Skin epidermis (tissue), 12 donors: ENCODE data around the gene BRICD5.

ENCODE experiments used
- H3K27ac ChIP-seq, 21 experiments: fragments of 200-600 bp; sonication (generic) in 11 of 21; one replicate each; pipeline ENCODE4 v1.5.0; 2020; ENCODE audit warnings: mild to moderate bottlenecking in 3 of 21, inconsistent platforms in 2 of 21, moderate library complexity in 2 of 21
- H3K4me3 ChIP-seq, 7 experiments: fragments of 200-600 bp; sonication (generic) in 2 of 7; one replicate each; pipeline ENCODE4 v1.5.0; 2020; ENCODE audit warnings: inconsistent platforms in 2 of 7, mild to moderate bottlenecking in 2 of 7, moderate library complexity in 1 of 7

BRICD5 gene

DNA sequence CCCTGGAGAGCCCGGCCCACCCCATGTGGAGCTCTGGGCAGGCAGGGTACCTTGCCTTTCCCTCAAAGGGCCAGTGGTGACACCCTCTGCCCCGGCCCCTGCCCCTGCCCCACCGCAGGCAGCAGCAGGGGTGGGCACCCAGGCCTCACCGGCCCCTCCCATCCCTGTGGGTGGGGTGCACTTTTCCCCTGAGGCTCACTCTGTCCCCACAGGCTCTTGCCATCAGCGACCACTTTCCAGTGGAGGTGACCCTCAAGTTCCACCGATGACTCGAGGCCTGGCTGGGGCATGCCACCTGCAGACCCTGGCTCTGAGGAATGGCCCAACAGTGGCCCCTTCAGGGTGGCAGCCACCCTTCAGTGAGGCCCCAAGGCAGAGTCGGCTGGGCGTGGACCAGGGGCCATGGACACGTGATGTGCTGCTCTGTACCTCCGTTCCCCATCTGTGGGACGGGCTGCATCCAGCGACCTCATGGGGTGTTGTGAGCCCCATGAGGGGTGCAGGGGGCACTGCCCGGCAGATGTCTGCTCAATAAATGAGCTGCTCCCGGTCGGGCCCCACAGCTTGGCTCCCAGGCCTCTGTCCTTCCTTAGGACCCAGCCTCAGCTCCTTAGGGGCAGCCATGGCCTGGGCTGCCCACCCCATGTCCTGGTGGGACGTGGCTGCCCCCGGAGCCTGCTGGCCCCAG, 27.6 kb upstream of the BRICD5 start:
- Histone ChIP-seq H3K27ac (no peak overlapping the region), H3K4me3 (peak overlapping the region in 1 of 7 experiments; percentile 6)

DNA sequence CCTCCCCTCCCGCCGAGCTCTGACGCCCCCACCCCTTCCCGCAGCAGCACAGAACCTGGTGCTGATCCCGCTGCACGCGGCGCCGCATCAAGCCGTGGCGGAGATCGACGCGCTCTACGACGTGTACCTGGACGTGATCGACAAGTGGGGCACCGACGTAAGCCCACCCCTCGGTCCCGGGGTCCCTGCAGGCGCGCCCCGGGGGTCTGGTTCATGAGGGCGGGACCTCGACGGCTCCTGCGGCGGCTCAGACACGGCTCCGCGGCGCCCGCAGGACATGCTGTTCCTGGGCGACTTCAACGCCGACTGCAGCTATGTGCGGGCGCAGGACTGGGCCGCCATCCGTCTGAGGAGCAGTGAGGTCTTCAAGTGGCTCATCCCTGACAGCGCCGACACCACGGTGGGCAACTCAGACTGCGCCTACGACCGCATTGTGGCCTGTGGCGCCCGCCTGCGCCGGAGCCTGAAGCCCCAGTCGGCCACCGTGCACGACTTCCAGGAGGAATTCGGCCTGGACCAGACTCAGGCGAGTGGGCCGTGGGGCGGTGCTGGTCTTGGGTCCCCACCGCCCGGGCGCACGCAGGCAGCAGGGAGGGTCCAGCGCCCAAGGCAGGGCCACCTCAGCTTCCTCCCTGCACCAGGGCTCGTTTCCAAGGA, 27.0 kb upstream of the BRICD5 start:
- Histone ChIP-seq H3K27ac (no peak overlapping the region), H3K4me3 (peak overlapping the region in 3 of 7 experiments; percentile 6 to 31 (median 15))

DNA sequence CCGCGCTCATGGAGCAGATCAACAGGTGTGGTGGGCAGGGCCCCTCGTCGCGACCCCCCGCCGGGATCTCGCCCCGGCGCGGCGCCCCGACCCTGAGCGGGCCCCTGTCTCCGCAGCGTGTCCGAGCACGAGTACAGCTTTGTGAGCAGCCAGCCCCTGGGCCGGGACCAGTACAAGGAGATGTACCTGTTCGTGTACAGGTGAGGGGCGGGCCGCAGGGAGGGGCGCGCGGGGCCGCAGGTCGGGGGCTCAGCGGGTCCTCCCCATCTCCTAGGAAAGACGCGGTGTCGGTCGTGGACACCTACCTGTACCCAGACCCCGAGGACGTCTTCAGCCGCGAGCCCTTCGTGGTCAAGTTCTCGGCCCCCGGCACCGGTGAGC, 26.4 kb upstream of the BRICD5 start:
- peak overlapping the region in 4 of 21 experiments; percentile 5 to 35 (median 20) for H3K27ac ChIP-seq
- peak overlapping the region in 5 of 7 experiments; percentile 15 to 31 (median 25) for H3K4me3 ChIP-seq

DNA sequence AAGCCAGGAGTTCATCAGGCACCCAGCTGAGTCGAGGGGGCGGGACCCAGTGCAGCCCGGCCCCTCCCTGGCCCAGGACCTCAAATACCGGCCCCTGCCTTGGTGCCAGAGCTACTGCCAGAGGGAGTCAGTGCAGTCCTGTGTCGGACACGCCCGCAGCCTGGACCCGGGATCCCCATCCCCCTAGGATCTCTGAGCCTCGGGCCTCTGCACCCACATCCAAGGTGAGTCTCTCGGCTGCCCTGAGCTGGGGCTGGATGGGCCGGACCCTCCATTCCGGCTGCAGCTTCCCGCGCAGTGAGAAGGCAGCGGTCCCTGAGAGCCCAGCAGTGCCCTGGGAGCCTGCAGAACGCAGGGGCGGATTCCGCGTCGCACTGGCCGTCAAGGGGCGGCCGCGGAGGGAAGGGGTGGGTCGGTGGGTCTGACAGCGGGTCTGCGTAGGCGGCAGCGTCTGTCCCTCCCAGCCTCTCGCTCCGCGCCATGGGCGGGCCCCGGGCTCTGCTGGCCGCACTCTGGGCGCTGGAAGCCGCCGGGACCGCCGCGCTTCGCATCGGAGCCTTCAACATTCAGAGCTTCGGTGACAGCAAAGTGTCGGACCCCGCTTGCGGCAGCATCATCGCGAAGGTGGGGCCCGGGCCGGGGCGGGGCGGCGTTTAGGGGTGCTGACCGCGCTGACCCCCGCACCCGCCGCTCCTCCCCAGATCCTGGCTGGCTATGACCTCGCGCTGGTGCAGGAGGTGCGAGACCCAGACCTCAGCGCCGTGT, 25.9 kb upstream of the BRICD5 start, which contains the start of gene DNASE1L2:
DNASE1L2 (plus strand) TSS at position 108 of the 765 bp plus-strand sequence; CDS start at position 481, 373 bp downstream.
- Histone ChIP-seq H3K27ac (peak within 1 kb of the TSS in 5 of 21 experiments; percentile 5 to 50 (median 30)), H3K4me3 (peak within 1 kb of the TSS in 5 of 7 experiments; percentile 15 to 31 (median 25))

DNA sequence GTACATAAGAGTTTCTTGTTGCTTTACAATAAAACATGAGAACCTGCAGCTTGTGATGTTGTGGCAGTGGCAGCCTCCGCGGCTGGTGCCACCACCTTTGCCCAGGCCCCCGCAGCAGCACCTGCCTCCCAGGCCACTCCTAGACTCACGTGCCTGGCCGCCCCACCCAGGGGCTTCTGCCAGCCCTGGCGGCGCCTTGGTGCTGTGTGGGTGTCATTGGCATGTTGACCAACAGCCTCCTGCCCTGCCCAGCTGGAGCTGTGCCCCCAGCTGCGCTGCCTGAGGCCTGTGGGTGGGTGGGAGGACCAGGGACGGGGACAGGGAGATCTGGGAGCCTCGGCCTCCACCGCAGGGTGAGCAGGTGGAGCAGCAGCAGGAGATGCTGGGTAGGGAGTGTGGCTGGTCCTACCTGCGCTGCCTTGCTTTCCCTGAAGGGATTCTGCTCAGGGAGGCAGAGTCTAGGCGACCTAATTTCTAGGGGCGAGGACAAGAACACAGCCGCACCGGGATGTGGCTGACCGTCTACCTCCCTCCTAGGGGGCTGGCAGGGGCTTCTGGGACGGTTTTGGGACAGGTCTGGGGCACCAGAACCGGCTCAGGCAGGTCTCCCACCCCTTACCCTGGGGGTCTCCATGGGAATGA, 25.2 kb upstream of the BRICD5 start:
- H3K4me3 ChIP-seq, result peak overlapping the region in 1 of 7 experiments; percentile 31
- H3K27ac ChIP-seq, result peak overlapping the region in 3 of 21 experiments; percentile 30 to 50 (median 35)

DNA sequence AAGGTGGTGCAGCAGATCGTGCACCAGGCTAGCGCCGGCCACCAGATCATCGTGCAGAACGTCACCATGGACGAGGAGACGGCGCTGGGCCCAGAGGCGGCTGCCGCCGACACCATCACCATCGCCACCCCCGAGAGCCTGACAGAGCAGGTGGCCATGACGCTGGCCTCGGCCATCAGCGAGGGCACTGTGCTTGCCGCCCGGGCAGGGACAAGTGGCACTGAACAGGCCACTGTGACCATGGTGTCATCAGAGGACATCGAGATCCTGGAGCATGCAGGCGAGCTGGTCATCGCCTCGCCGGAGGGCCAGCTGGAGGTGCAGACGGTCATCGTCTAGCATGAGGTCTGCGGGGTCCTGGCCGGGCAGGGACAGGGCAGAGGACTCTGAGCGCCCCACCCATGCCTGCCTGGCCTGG, 24.6 kb upstream of the BRICD5 start:
- H3K4me3 ChIP-seq, result no peak overlapping the region
- H3K27ac ChIP-seq, result no peak overlapping the region

DNA sequence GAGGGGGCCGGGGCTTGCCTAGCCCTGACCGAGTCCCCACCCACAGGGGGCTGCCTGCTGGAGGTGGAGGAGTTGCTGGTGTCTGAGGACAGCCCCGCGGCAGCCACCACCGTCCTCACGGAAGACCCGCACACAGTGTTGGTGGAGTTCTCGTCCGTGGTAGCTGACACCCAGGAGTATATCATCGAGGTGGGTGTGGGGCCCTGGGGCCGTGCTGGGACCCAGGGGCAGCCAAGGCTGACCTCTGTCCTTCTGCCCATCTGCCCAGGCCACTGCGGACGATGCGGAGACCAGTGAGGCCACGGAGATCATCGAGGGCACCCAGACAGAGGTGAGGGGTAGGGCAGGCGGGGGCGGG, 24.1 kb upstream of the BRICD5 start:
- no peak overlapping the region for H3K4me3 ChIP-seq
- no peak overlapping the region for H3K27ac ChIP-seq

DNA sequence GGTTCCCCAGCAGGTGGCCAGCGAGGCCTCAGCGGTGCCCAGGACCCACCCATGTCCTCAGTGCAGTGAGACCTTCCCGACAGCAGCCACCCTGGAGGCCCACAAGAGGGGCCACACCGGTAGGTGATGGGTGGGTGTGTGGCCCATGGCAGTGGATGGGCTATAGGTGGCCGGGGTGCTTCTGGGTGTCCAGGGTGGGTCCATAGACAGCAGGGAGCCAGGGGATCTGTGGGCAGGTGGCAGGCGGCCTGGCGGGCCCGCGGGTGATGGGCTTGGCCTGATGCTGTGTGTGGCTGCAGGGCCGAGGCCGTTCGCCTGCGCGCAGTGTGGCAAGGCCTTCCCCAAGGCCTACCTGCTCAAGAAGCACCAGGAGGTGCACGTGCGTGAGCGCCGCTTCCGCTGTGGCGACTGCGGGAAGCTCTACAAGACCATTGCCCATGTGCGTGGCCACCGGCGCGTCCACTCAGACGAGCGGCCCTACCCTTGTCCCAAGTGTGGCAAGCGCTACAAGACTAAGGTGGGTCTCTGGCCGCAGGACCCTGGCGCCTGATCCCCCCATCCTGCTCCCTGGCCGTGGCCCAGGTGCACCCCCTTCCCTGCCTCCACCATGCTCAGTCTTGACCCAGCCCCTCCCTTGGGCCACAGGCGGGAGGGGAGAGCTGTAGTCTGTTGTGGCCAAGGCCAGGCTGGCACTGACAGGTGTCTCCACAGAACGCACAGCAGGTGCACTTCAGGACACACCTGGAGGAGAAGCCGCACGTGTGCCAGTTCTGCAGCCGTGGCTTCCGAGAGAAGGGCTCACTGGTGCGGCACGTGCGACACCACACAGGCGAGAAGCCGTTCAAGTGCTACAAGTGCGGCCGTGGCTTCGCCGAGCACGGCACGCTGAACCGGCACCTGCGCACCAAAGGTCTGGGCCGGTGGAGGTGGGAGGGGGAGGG, 23.5 kb upstream of the BRICD5 start:
- H3K27ac ChIP-seq, result no peak overlapping the region
- no peak overlapping the region for H3K4me3 ChIP-seq

DNA sequence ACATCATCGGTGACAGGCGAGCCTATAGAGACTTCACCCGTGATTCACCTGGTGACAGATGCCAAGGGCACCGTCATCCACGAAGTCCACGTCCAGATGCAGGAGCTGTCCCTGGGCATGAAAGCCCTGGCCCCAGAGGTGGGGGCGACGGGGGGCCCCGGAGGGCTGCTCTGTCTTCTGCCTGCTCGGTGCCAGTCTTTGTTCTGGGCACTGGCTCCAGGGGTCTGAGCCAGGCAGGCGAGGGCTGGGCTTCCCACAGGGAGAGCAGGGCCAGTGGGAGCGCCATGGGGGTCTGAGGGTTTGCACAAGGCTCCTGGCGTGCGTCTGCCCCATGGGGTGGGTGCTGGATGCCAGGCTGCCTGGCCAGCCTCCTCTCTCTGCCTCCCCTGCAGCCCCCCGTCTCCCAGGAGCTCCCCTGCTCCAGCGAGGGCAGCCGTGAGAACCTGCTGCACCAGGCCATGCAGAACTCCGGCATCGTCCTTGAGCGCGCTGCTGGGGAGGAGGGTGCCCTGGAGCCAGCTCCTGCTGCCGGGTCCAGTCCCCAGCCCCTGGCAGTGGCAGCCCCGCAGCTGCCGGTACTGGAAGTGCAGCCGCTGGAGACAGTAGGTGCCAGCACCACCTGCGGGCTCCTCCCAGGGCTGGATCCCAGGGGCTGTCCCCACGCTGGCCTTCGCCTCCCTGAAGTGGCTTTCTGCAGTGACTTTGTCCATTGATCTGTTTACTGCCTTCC, 22.5 kb upstream of the BRICD5 start:
- Histone ChIP-seq H3K27ac (no peak overlapping the region), H3K4me3 (no peak overlapping the region)

DNA sequence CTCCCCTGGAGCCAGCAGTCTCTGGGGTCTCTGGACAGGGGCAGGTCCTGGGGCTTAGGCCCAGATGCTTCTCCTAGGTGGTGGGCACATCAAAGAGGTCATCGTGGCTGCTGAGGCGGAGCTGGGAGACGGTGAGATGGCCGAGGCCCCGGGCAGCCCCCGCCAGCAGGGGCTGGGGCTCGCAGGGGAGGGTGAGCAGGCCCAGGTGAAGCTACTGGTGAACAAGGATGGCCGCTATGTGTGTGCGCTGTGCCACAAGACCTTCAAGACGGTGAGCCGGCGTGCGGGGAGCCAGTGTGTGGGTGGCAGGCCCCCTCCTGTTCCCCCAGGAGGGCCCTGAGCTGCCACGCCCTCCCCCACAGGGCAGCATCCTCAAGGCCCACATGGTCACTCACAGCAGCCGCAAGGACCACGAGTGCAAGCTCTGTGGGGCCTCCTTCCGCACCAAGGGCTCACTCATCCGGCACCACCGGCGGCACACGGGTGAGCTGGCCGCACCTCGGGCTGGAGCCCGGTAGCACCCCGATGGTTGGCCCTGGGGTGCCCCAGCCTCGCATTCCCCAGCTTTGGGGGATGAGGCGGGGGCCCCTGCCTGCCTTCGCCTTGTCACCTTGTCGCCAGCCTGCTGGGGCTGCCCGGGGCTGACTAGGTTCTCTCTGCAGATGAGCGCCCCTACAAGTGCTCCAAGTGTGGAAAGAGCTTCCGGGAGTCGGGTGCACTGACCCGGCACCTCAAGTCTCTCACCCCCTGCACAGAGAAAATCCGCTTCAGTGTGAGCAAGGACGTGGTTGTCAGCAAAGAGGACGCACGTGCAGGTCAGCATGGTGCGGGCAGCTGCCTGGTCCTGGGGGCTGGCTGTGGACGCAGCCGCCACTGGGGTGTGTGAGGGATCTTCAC, 21.7 kb upstream of the BRICD5 start:
- H3K4me3 ChIP-seq, result no peak overlapping the region
- no peak overlapping the region for H3K27ac ChIP-seq

DNA sequence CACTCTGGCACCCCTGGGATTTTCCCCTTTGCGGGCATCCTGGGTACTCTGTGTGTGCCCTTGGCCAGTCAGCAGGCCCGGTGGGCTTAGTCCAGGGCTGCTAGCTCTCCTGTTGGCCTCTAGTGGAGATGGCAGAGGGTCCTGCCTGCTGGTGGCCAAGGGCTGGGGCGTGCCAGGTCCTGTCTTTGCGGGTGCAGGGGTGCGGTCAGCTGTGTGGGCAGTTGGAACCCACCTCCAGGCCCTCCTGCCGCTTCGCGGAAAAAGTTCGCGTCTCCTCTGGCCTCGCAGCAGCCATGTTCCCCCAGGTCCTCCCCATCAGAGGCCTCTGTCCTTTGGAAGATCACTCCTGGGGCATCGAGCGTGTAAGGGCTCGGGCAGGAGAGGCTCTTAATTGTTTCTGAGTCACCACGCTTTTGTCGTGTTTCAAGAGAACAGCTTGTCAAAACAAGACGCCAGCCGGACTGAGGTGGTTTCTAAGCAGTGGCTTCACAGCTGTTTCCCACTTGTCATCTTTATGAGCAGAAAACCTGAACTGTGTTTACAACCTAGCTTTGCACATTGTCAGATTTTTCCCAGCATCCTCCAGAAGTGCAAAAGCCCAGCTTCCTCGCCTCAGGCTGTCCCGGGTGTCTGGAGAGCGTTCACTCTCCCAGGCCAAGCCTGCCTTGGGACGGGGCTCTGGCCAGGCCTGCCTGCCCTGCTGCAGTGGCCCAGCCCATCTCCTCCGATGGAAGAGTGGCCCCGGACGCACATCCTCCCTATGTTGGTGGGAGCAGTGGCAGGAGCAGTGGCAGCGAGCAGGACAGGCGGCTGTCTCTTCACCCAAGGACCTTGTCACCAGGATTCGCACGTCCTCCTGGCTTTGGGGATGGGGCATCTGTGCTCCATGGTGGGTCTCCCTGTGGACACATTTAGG, 20.6 kb upstream of the BRICD5 start:
- H3K4me3 ChIP-seq, result no peak overlapping the region
- peak overlapping the region in 9 of 21 experiments; percentile 1 to 72 (median 21) for H3K27ac ChIP-seq

DNA sequence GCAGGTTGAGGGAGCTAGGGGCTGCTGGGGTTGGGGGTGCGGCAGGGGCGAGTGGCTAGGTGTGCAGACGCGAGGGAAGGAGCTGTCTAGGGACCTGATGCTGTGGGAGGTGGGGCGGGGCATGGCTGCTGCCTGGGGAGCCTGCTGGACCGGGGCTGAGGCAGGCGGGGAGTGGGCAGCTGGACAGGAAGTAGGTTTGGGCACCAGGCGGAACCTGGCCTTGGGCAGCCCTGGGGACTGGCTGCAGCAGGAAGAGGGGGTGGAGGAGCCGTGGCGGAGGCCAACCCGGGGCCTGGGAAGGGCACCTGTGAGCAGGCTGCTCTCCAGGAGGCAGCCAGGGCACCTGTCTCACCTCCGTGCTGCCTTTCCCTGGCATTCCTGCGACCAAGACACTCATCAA, 19.7 kb upstream of the BRICD5 start:
- Histone ChIP-seq H3K27ac (peak overlapping the region in 4 of 21 experiments; percentile 1 to 72 (median 37)), H3K4me3 (no peak overlapping the region)

DNA sequence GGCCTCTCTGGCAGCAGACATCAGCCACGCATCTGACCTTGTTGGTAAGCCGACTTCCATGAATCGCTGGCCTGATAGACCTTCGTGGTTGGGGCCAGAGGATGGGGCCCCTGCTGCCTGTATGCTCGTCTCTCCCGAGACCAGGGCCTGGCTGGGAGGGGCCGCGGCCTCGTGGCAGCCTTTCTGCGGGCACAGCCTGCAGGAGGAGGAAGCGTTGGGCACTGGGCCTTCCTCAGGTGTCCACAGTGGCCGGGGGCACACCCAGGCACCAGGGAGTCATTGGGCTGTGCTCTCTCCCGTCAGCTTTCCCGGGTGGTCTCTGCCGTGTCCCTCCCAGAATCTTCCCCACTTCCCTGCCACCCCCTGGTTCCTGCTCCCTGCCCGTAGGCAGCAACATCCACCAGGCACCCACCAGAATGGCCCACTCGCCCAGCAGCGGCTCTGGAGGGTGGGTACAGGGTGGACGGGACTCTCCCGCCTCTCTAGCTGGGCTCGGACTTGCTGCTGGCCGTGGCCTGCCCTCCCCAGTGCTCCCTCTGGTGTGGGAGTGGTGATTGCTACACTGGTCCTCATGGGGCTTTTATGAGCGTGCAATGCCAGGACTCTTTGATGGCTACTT, 19.1 kb upstream of the BRICD5 start:
- peak overlapping the region in 2 of 21 experiments; percentile 6 to 18 for H3K27ac ChIP-seq
- no peak overlapping the region for H3K4me3 ChIP-seq

DNA sequence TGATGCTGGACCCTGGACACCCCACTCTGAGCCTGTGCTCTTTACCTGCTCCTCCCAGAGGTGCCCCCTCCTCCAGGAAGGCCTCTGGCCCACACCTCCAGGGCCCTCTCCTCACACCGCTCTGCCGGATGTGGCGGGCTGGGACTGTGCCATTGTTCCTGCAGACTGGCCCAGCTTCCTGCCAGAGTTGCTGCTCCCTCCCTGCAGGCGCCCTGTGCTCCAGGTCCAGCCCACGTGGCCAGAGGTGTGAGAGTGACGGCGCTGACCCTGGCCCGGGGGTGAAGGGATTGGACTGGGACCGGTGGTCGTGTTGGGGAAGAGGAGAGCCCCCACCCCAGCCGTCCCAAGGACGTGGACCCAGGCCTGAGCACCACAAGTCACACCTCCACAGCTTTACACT, 18.4 kb upstream of the BRICD5 start:
- Histone ChIP-seq H3K27ac (peak overlapping the region in 1 of 21 experiments; percentile 30), H3K4me3 (no peak overlapping the region)

DNA sequence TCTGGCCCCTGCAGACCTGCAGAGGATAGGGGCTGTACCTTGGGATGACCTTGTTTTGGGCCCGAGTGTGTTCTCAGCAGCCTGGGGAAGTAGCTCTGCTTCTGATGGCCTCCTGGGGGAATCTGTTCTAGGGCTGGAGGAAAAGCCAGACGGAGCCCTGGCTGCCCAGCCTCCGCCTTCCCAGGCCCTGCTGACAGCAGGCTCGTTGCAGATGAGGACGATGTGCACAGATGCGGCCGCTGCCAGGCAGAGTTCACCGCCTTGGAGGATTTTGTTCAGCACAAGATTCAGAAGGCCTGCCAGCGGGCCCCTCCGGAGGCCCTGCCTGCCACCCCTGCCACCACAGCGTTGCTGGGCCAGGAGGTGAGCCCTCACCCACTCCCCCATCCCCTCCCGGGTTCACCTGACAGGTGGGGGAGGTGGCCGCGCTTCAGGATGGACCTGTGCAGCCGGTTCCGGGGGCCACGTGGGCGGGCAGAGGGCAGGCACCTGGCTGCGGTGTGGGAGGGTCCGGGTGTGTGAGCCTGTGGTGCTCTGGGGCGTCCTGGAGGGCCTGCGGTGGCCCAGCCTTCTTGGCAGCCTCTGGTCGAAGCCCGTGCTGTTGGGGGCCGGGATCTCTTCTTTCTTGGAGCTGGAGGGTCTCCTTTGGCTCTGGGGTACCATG, 17.6 kb upstream of the BRICD5 start:
- Histone ChIP-seq H3K4me3 (no peak overlapping the region), H3K27ac (peak overlapping the region in 7 of 21 experiments; percentile 2 to 54 (median 28))
